HepG2 (cell line): ENCODE results near the gene INTS2. TPM values are rescaled to one million over a fixed set of nuclear protein-coding genes. Genes with fewer than 3 reads are reported as not detected.

Experiments
- MNT ChIP-seq: fragments of 450-650 bp; IDR thresholded peaks from 2 replicates; pipeline ENCODE4 v1.6.1; 2016
- PCBP2 ChIP-seq: fragments of 200-400 bp; formaldehyde crosslinking; optimal IDR thresholded peaks from 2 replicates; pipeline ENCODE3; 2018; ENCODE audit warnings: low read length, low read depth; ENCODE audit not compliant: poor library complexity, severe bottlenecking
- PITX1 ChIP-seq: sonication (generic); formaldehyde crosslinking; IDR thresholded peaks from 2 replicates; pipeline ENCODE4 v1.5.1; 2020; ENCODE audit warnings: mild to moderate bottlenecking, missing genetic modification reagents
- RARA ChIP-seq: IDR thresholded peaks from 2 replicates; pipeline ENCODE4 v1.6.1; 2016; ENCODE audit warnings: missing genetic modification reagents, missing compliant biosample characterization
- TBL1XR1 ChIP-seq: fragments of 150-350 bp; IDR thresholded peaks from 2 replicates; pipeline ENCODE4 v1.6.1; 2014; ENCODE audit warnings: borderline replicate concordance, low read length; ENCODE audit not compliant: partially characterized antibody
- THYN1 ChIP-seq: sonication (generic); formaldehyde crosslinking; IDR thresholded peaks from 2 replicates; pipeline ENCODE4 v1.8.1; 2023; ENCODE audit warnings: low read depth, mild to moderate bottlenecking, moderate library complexity, missing genetic modification reagents, borderline replicate concordance
- ZFYVE20 ChIP-seq: sonication (generic); formaldehyde crosslinking; IDR thresholded peaks from 2 replicates; pipeline ENCODE4 v1.8.0; 2023; ENCODE audit warnings: low read depth, mild to moderate bottlenecking, moderate library complexity, missing genetic modification reagents, borderline replicate concordance
- ZNF12 ChIP-seq: sonication (generic); formaldehyde crosslinking; IDR thresholded peaks from 2 replicates; pipeline ENCODE4 v1.5.0; 2020; ENCODE audit warnings: missing genetic modification reagents
- ZNF121 ChIP-seq: sonication (generic); formaldehyde crosslinking; IDR thresholded peaks from 2 replicates; pipeline ENCODE4 v1.5.0; 2020; ENCODE audit warnings: mild to moderate bottlenecking, missing genetic modification reagents
- ZNF136 ChIP-seq: sonication (generic); formaldehyde crosslinking; IDR thresholded peaks from 2 replicates; pipeline ENCODE4 v1.8.1; 2022; ENCODE audit warnings: low read depth, mild to moderate bottlenecking, moderate library complexity, missing genetic modification reagents
- ZNF251 ChIP-seq: sonication (generic); formaldehyde crosslinking; IDR thresholded peaks from 2 replicates; pipeline ENCODE4 v1.9.0; 2021; ENCODE audit warnings: mild to moderate bottlenecking, missing genetic modification reagents
- ZNF512B ChIP-seq: sonication (generic); formaldehyde crosslinking; IDR thresholded peaks from 2 replicates; pipeline ENCODE4 v1.5.1; 2020; ENCODE audit warnings: missing genetic modification reagents, mild to moderate bottlenecking, borderline replicate concordance
- ZNF614 ChIP-seq: IDR thresholded peaks from 2 replicates; pipeline ENCODE4 v1.6.1; 2018; ENCODE audit warnings: missing biosample characterization, missing genetic modification reagents, inconsistent platforms, borderline replicate concordance
- ZNF709 ChIP-seq: sonication (generic); formaldehyde crosslinking; IDR thresholded peaks from 2 replicates; pipeline ENCODE4 v1.5.0; 2020; ENCODE audit warnings: mild to moderate bottlenecking, missing genetic modification reagents
- ZNF720 ChIP-seq: sonication (generic); formaldehyde crosslinking; IDR thresholded peaks from 2 replicates; pipeline ENCODE4 v1.4.0; 2020; ENCODE audit warnings: missing genetic modification reagents
- polyA plus RNA-seq, 8 experiments: library from polyadenylated mRNA; depleted of rRNA in 3 of 8; stranded (reverse) in 7 of 8; unstranded in 1 of 8; fragments of >200 nt; fragmentation: Illumina TruSeq in 4 of 8; extraction: Trizol in 4 of 8; gene quantifications; 2 replicates each; pipeline versions ENCODE4 v1.2.1 to v1.2.3, GENCODE V29; 2011 to 2016; ENCODE audit warnings: low read depth in 4 of 8, missing spikeins in 1 of 8, mixed read lengths in 1 of 8; ENCODE audit not compliant: insufficient read depth in 1 of 8
- total RNA-seq, 5 experiments: library from RNA; depleted of rRNA; stranded (reverse); fragments of >200 nt; fragmentation: Illumina TruSeq; extraction: Trizol; gene quantifications; 2 replicates each; pipeline ENCODE4 v1.2.3, GENCODE V29; 2016; ENCODE audit warnings: low read depth in 1 of 5
- TF ChIP-seq, protein P1 (sequence below): sonication (generic); formaldehyde crosslinking; IDR thresholded peaks from 2 replicates; pipeline ENCODE4 v1.5.0; 2020; ENCODE audit warnings: mild to moderate bottlenecking, missing genetic modification reagents
- TF ChIP-seq, protein P2 (sequence below): sonication (generic); formaldehyde crosslinking; IDR thresholded peaks from 2 replicates; pipeline ENCODE4 v1.8.1; 2023; ENCODE audit warnings: missing genetic modification reagents, mild to moderate bottlenecking, borderline replicate concordance
- TF ChIP-seq, protein P3 (sequence below): sonication (generic); formaldehyde crosslinking; IDR thresholded peaks from 2 replicates; pipeline ENCODE4 v1.8.0; 2022; ENCODE audit warnings: mild to moderate bottlenecking, missing genetic modification reagents, moderate library complexity

Gene INTS2
- total and polyA plus RNA-seq, 2 of the 13 experiments (the other 11 are each of a cell fraction or from before 2014, with no cell fraction given), result 20.5 to 30.2 TPM

GRCh38 chr17:61927208-61928100 is at the start of gene INTS2 (continued):
- TF ChIP-seq, protein P1, sequence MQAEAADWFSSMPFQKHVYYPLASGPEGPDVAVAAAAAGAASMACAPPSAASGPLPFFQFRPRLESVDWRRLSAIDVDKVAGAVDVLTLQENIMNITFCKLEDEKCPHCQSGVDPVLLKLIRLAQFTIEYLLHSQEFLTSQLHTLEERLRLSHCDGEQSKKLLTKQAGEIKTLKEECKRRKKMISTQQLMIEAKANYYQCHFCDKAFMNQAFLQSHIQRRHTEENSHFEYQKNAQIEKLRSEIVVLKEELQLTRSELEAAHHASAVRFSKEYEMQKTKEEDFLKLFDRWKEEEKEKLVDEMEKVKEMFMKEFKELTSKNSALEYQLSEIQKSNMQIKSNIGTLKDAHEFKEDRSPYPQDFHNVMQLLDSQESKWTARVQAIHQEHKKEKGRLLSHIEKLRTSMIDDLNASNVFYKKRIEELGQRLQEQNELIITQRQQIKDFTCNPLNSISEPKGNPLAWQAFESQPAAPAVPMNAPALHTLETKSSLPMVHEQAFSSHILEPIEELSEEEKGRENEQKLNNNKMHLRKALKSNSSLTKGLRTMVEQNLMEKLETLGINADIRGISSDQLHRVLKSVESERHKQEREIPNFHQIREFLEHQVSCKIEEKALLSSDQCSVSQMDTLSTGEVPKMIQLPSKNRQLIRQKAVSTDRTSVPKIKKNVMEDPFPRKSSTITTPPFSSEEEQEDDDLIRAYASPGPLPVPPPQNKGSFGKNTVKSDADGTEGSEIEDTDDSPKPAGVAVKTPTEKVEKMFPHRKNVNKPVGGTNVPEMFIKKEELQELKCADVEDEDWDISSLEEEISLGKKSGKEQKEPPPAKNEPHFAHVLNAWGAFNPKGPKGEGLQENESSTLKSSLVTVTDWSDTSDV, result peak; percentile 94
- no peak for TF ChIP-seq PCBP2
- TF ChIP-seq, protein P2, sequence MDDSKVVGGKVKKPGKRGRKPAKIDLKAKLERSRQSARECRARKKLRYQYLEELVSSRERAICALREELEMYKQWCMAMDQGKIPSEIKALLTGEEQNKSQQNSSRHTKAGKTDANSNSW (CRISPR knock-in tag), result peak; percentile 57; the same call in 1 of the 2 replicates
- TF ChIP-seq, protein P3, sequence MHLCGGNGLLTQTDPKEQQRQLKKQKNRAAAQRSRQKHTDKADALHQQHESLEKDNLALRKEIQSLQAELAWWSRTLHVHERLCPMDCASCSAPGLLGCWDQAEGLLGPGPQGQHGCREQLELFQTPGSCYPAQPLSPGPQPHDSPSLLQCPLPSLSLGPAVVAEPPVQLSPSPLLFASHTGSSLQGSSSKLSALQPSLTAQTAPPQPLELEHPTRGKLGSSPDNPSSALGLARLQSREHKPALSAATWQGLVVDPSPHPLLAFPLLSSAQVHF, result 0 out of 2 replicates have a peak, but pooled peaks have one; percentile 36
- no peak; the same call in 1 of the 2 replicates for TF ChIP-seq ZNF512B (CRISPR knock-in tag)
- TF ChIP-seq ZNF709 (CRISPR knock-in tag), result peak; percentile 68
- TF ChIP-seq ZFYVE20, result peak; percentile 84; the same call in 1 of the 2 replicates
- peak; percentile 89; the same call in 1 of the 2 replicates for TF ChIP-seq ZNF251 (CRISPR knock-in tag)
- no peak for TF ChIP-seq MNT
- peak; percentile 68 for TF ChIP-seq TBL1XR1
- TF ChIP-seq ZNF12 (CRISPR knock-in tag), result peak; percentile 60; the same call in 1 of the 2 replicates
- TF ChIP-seq THYN1 (CRISPR knock-in tag), result peak; percentile 44; the same call in 1 of the 2 replicates
- TF ChIP-seq ZNF136 (CRISPR knock-in tag), result no peak; the same call in 1 of the 2 replicates
- peak; percentile 62; the same call in 1 of the 2 replicates for TF ChIP-seq PITX1
- TF ChIP-seq ZNF720 (CRISPR knock-in tag), result no peak
- TF ChIP-seq ZNF614 (CRISPR knock-in tag), result 0 out of 2 replicates have a peak, but pooled peaks have one; percentile 31
- peak; percentile 42; the same call in 1 of the 2 replicates for TF ChIP-seq ZNF121 (CRISPR knock-in tag)
- TF ChIP-seq RARA (CRISPR knock-in tag), result peak; percentile 56
